ENCODE results near the gene SIPA1L2. TPM values are rescaled to one million over a fixed set of nuclear protein-coding genes. Genes with fewer than 3 reads are reported as not detected.

The SIPA1L2 gene
- total and polyA plus RNA-seq, 2 experiments from 2014 or later: 1.1 to 5.9 TPM

DNA sequence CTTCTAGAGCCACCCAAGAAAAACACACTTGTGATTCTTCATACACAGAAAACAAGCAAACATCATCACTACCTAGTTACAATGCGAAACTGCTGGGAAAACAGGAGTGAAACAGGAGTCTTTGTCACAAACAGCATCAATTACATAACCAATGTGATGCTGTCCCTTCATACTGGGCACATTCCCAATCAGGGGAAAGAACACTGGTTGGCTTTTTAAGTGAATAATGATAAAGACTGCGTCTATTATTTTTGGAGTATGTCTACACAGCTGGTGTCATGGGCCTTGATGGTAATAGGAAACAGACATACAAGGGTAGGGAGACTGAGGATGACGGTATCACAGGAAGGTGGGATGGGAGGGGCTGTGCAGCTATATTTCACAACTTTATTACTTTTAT lies 43.3 kb downstream of the SIPA1L2 start:
- Histone ChIP-seq H3K9ac (no peak overlapping the region), H3K27me3 (replicated peaks; ENCODE audit: insufficient read depth) (no peaks in the 10 kb centered on the region), H2AFZ (no peak overlapping the region), H3K4me2 (ENCODE audit: unreplicated experiment) (no peak overlapping the region), H4K20me1 (ENCODE audit: insufficient read depth) (no peaks in the 10 kb centered on the region), H3K79me2 (ENCODE audit: insufficient read depth) (no peaks in the 10 kb centered on the region), H3K4me3 (no peak overlapping the region), H3K9me3 (ENCODE audit: low read depth) (no peaks in the 10 kb centered on the region), H3K4me1 (ENCODE audit: insufficient read depth) (peaks cover 6% of the 10 kb centered on the region; the same call in 1 of the 2 replicates), H3F3A (ENCODE audit: insufficient read depth) (no peaks in the 10 kb centered on the region), H3K36me3 (ENCODE audit: low read depth) (no peaks in the 10 kb centered on the region), H3K9me2 (ENCODE audit: insufficient read depth) (no peaks in the 10 kb centered on the region), H3K27ac (no peak overlapping the region)
- in situ Hi-C loops (cut with MboI): no loop called here
- no peak for DNase-seq
- WGBS, 2 experiments (ENCODE audit: low coverage in 1 of 2, low lambda C conversion rate in 2 of 2, missing lambda C conversion rate in 2 of 2): 42 to 44% methylated on average over 3 of the region's 3 CpGs
- TF ChIP-seq EZH2phosphoT487 (IDR thresholded peaks at IDR 0.05; ENCODE audit: insufficient read depth, low read depth) (no peak), EZH2 (IDR thresholded peaks at IDR 0.05; ENCODE audit: insufficient read depth, poor library complexity, severe bottlenecking) (no peak)

DNA sequence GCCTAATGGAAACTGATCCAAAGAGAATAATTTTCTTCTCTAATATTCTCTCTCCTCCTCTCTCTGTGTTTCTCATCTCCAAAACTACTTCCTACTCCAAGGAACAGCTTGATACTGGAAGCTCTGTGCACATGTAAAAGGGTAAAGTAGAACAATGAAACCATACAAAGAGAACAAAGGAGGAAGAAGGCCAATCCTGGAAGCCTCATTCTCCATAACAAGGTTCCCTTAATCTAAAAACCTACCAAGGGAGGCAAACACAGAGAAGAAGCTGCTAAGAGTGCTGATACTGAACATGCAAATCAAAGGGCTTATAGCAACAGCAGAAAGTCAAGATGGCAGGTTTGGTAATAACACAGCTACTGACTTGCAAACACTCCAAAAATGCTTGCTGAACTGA lies 44.4 kb downstream of the SIPA1L2 start:
- no peak overlapping the region for H3K27ac ChIP-seq
- H4K20me1 ChIP-seq (ENCODE audit: insufficient read depth): no peaks in the 10 kb centered on the region
- TF ChIP-seq EZH2phosphoT487 (IDR thresholded peaks at IDR 0.05; ENCODE audit: insufficient read depth, low read depth) (no peak), EZH2 (IDR thresholded peaks at IDR 0.05; ENCODE audit: insufficient read depth, poor library complexity, severe bottlenecking) (no peak)
- H3K4me2 ChIP-seq (ENCODE audit: unreplicated experiment): no peak overlapping the region
- no peak overlapping the region for H3K9ac ChIP-seq
- no peaks in the 10 kb centered on the region for H3K27me3 ChIP-seq (replicated peaks; ENCODE audit: insufficient read depth)
- no peaks in the 10 kb centered on the region for H3K9me2 ChIP-seq (ENCODE audit: insufficient read depth)
- no peak overlapping the region for H2AFZ ChIP-seq
- H3F3A ChIP-seq (ENCODE audit: insufficient read depth): no peaks in the 10 kb centered on the region
- in situ Hi-C loops (cut with MboI): no loop called here
- DNase-seq: no peak
- H3K79me2 ChIP-seq (ENCODE audit: insufficient read depth): no peaks in the 10 kb centered on the region
- no peak overlapping the region for H3K4me3 ChIP-seq
- H3K4me1 ChIP-seq (ENCODE audit: insufficient read depth): peaks cover 4% of the 10 kb centered on the region; the same call in 1 of the 2 replicates
- no peaks in the 10 kb centered on the region for H3K36me3 ChIP-seq (ENCODE audit: low read depth)
- H3K9me3 ChIP-seq (ENCODE audit: low read depth): no peaks in the 10 kb centered on the region

DNA sequence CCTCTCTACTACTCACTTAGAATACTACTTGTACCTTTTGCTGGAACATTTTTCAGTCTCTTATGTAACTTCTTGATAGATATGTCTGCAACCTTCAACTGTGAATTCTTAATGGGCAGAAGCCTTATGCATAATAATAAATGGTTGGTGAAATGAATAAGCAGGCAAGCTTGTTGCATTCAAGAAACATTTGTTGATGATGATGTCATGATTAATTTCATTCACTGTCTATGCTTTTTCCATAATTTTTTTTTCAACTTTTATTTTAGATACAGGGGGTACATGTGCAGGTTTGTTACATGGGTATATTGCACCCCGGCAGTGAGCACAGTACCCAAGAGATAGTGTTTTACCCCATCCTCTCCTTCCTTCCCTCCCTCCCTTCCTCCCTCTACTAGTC lies 48.0 kb downstream of the SIPA1L2 start:
- in situ Hi-C loops (cut with MboI): no loop called here
- Histone ChIP-seq H3K4me2 (ENCODE audit: unreplicated experiment) (no peak overlapping the region), H3K9ac (no peak overlapping the region), H3K27me3 (replicated peaks; ENCODE audit: insufficient read depth) (no peaks in the 10 kb centered on the region), H3K36me3 (ENCODE audit: low read depth) (no peaks in the 10 kb centered on the region), H3K4me3 (no peak overlapping the region), H3K79me2 (ENCODE audit: insufficient read depth) (no peaks in the 10 kb centered on the region), H3K9me3 (ENCODE audit: low read depth) (no peaks in the 10 kb centered on the region), H3K4me1 (ENCODE audit: insufficient read depth) (no peaks in the 10 kb centered on the region), H3F3A (ENCODE audit: insufficient read depth) (no peaks in the 10 kb centered on the region), H3K27ac (no peak overlapping the region), H4K20me1 (ENCODE audit: insufficient read depth) (no peaks in the 10 kb centered on the region), H3K9me2 (ENCODE audit: insufficient read depth) (no peaks in the 10 kb centered on the region), H2AFZ (no peak overlapping the region)
- TF ChIP-seq EZH2 (IDR thresholded peaks at IDR 0.05; ENCODE audit: insufficient read depth, poor library complexity, severe bottlenecking) (no peak), EZH2phosphoT487 (IDR thresholded peaks at IDR 0.05; ENCODE audit: insufficient read depth, low read depth) (no peak)
- WGBS, 2 experiments (ENCODE audit: low coverage in 1 of 2, low lambda C conversion rate in 2 of 2, missing lambda C conversion rate in 2 of 2): 92 to 100% methylated on average over 1 of the region's 1 CpG
- DNase-seq: no peak

Other genes with a start within 250 kb of the SIPA1L2 start
- gene MAP10, start 175.3 kb upstream of the SIPA1L2 start, total RNA-seq (2014; rRNA removed; shearing (Covaris generic)): 2.3 and 2.5 TPM in 2 replicates
- 1.5 and 1.7 TPM in 2 replicates for gene MAP10, start 175.3 kb upstream of the SIPA1L2 start, polyA plus RNA-seq (2016; fragmentation: Nextera tagmentation; extraction: Ambion mirVana)

Measured in GM23248 (cell line).